Suppressor macrophage treated with lipopolysaccharide for 4 hours (primary cell): ENCODE data around the gene BRI3BP.
"Not testable (repeated sequence)": the region's sequence is repeated elsewhere in the genome, so short reads cannot be mapped to it uniquely, and the experiment has no call there.

Experiments
- DNase-seq: peaks from one replicate; pipeline ENCODE4 v3.0.0-alpha.2; 2020

Gene BRI3BP

DNA sequence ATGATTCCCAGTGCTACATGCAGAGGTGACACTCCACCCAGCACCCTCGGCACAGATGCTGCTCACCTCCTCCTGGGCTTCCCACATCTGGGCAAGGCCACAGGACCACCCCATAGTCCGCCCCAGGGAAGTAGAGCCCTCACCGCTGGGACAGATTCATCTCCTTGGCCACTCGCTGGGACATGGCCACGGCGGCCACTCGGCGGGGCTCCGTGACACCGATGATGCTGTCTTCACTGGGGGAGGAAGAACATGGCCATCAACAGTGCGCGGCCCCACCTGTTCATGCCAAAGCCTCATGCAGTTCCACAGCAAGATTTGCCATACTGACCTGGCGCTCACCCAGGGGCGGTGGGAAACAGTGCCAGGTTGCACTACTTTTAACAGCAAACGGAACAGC, 18.2 kb upstream of the BRI3BP start:
- DNase-seq = no peak

GRCh38 chr12:124976999-124977398, 16.4 kb upstream of the BRI3BP start:
- no peak for DNase-seq

GRCh38 chr12:124979568-124979967, 13.9 kb upstream of the BRI3BP start:
- DNase-seq = no peak

DNA sequence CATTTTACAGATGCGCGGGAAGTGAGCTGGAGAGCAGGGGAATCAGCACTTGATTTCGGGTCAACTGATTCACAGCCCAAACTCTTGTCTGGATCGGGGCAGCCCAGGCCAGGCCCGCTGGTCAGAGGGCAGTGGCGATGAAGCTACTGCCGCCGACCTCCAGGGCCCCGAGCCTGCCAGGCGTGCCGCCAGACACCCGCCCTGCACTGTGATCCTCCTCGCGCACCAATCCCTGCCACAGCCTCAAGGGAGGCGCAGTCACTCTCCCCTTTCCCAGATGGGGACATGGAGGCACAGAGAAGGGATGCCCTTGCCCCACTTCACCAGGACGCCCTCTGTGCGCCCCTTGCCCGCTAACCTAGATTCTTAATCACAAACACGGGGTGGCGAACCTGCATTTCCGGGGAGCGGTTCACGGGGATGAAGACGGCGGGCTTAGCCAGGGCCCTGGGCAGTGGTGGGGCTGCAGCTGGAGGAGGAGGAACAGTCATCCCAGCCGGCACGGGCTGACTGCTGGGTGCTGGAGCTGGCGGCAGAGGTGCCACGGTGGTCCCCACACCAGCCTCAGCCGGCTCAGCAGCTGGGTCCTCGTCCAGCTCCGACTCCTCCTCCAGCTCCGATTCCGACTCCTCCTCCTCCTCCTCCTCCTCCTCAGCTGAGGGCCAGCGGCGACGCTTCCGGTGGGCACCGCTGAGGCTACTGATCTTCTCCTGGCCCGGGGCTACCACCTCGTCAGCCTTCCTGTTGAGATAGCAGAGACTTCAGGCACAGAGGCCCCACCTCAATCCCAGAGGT, 13.2 kb upstream of the BRI3BP start:
- no peak for DNase-seq

GRCh38 chr12:124986876-124987275, 6.6 kb upstream of the BRI3BP start:
- not testable (repeated sequence) for DNase-seq

- DNase-seq = peak; percentile 76
Observed at GRCh38 chr12:124992874-124993625, 395 bp upstream of the BRI3BP start.

DNA sequence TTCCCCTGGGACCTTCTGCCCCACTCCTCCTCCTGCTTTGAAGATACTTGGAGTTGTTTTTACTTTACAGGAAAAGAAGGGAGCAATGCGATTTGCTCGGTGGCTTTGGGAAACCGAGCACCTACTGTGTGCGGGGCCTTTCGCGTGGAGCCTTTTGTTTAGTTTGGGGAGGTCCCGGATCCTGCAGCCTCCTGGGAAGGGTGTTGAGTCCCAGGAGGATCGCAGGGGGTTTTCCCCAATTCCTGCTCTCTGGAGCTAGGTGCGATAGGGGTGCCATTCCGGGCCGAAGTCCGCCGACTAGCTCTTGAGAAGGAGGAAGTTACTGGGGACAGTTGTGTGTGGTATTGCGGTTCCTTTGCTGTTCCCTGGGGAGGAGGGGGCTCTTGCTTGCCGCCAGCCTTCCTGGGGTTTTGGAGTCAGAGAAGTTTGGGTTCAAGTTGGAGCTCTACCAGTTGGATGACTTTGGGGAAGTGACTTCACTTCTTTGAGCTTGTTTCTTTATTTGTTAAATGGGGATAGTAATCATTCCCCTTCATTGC, 1.1 kb downstream of the BRI3BP start:
- DNase-seq = peak; percentile 36

DNA sequence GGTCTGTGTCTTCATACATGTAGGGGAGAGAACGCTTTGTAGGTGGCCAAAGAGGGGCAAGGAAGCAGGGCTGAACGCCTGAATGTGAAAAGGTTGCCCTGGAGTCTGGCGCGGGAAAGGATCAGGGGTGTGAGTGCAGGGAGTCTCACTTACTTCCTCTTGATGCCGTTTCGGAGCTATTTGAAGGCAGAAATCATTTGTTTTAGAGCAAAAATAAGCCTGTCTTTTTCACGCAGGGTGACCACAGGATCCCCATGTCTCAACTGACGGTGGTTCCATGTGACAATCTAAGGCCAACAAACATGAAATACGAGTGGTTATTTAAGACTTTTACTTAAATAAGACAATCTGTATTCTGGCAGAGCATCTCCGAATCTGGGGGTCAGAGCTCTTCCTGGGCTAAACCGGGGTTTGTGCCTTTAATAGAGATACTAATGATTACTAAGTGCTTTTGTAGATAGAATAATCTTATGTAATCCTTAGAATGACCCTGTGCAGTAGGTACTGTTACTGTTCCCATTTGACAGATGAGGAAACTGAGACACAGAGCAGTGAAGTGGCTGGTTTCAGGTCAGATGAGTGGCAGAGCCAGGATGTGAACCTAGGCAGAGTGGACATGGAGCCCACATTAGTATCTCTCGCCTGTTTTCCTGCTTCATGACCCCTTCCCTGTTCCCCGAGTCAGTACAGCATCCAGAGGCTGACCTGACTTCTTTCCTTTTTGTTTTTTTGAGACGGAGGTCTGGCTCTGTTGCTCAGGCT, 1.9 kb downstream of the BRI3BP start:
- peak; percentile 41 for DNase-seq

- DNase-seq = no peak
Observed at GRCh38 chr12:124998705-124999104, 5.3 kb downstream of the BRI3BP start.

GRCh38 chr12:125001636-125002035, 8.2 kb downstream of the BRI3BP start:
- DNase-seq = no peak

- no peak for DNase-seq
Observed at GRCh38 chr12:125003021-125003420, 9.6 kb downstream of the BRI3BP start.

DNA sequence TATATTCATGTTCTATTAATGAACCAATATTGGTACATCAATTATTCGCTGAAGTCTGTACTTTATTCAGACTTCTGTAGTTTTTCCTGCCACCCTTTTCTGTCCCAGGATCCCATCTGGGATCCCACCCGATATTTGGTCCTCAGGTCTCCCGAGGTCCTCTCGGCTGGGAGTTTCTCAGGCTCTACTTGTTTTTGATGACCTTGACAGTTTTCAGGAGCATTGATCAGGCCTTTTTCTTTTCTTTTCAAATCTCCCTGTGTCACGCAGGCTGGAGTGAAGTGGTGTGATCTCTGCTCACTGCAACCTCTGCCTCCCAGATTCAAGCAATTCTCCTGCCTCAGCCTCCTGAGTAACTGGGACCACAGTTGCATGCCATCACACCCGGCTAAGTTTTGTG, 11.2 kb downstream of the BRI3BP start:
- no peak for DNase-seq

DNA sequence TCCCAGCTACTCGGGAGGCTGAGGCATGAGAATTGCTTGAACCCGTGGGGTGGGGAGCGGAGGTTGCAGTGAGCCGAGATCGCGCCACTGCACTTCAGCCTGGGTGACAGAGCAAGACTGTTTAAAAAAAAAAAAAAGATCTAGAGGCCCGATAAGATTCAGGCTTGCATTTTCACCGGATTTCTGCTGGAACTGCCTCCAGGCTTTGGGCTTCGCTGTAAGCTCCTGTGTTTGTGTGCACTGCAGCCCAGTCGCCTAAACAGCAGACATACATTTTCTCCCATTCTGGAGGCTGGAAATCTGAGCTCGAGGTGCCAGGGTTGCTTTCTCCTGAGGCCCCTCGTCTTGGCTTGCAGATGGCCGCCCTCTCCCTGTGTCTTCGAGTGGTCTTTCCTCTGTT, 12.2 kb downstream of the BRI3BP start:
- no peak for DNase-seq

- no peak for DNase-seq
Observed at GRCh38 chr12:125006365-125006764, 12.9 kb downstream of the BRI3BP start.

DNA sequence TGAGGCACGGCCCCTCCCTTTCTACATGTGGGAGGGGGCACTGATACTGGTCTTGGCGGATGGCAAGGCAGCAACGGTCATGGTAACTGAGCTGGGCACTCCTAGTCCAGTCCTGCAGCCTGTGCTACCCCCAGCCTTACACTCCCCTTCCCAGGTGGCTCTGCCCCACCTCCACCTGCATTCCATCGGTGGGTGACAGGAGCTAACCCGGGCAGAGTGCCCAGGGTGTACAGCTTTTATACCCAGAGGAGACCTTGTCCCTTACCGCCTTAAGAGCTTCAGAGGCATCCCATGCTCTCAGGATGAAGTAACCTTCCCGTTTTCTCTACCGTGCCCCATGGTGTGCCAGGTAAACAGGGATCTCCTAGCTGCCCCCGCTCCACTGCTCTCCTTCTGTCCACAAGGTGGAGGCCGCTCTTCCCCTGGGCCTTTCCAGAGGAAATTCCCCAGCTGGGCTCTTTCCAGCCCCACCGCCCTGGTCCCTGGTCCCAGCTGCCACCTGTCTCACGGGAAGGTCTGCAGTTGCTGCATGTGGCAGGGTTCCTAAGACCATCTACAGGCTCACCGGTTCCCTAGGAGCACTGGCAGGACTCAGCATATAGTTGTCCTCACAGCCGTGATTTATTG, 20.5 kb downstream of the BRI3BP start:
- no peak for DNase-seq

DNA sequence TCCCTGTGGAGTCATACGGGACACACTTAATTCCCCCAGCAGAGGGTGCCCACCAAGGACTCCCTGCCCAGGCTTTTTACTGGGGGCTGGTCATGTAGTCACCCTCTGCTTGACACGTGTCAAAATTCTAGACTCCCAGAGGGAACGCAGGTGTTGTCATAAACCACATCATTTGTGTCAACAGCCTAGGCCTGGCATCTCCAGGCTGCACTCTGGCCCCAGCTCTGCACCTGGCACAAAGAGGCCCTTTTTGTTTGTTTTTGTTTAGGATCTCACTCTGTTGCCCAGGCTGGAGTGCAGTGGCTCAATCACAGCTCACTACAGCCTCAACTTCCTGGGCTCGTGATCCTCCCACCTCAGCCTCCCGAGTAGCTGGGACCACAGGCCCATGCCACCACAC, 21.1 kb downstream of the BRI3BP start:
- no peak for DNase-seq

DNA sequence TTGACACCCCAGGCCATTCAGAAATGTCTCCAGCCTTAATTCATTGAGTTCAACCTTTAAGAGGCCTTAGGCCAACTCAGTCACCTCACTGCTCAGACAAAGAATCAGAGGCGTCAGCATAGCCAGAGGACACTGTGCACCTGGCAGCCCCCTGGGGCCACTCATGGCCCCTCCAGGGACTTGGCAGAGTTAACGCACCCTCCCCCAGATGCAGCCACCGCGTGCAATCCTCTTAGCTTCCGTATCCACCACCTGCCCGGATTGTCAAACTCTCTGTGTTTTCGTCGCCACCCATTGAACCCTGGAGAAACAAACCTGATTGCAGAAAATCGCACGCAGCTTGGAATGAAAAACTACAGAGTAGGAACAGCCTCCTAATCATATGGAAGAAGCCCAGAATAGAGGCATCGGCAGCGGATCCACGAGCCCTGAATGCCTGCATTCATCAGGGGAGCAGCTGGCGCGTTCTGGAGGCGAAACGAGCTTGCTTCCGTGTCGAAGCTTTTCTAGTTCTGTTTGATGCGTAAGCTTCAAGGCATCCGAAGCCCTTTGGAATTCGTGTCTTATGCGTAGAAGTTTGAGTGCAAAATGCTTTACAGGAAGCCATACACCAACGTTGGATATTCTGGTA, 22.4 kb downstream of the BRI3BP start:
- DNase-seq = no peak

- no peak for DNase-seq
Observed at GRCh38 chr12:125017801-125018200, 24.4 kb downstream of the BRI3BP start.

- no peak for DNase-seq
Observed at GRCh38 chr12:125018356-125018755, 24.9 kb downstream of the BRI3BP start.

- no peak for DNase-seq
Observed at GRCh38 chr12:125021096-125021495, 27.7 kb downstream of the BRI3BP start.

GRCh38 chr12:125021771-125022170, 28.3 kb downstream of the BRI3BP start:
- DNase-seq = no peak

GRCh38 chr12:125023065-125023464, 29.6 kb downstream of the BRI3BP start:
- no peak for DNase-seq
